ENCODE data around the gene MFGE8. TPM values are rescaled to one million over a fixed set of nuclear protein-coding genes. Genes with fewer than 3 reads are reported as not detected.
"Not testable (repeated sequence)": the region's sequence is repeated elsewhere in the genome, so short reads cannot be mapped to it uniquely, and the experiment has no call there.

Gene MFGE8
- total and polyA plus RNA-seq, 7 donors = 15.3 to 186 (median 127) TPM

GRCh38 chr15:88920892-88921435, 7.8 kb upstream of the MFGE8 start:
- H3K36me3 ChIP-seq; H3K4me1 ChIP-seq; intact Hi-C loops (cut with DNase I); H3K27me3 ChIP-seq; DNase-seq; H3K4me3 ChIP-seq; H3K9me3 ChIP-seq; H3K27ac ChIP-seq: not testable (repeated sequence)
- 89 to 90% methylated on average over 12 of the region's 12 CpGs for WGBS, 2 donors

GRCh38 chr15:88920186-88920891, 7.2 kb upstream of the MFGE8 start:
- 59 to 70% methylated on average over 9 of the region's 9 CpGs for WGBS, 2 donors
- TF ChIP-seq POLR2A (IDR thresholded peaks at IDR 0.05) = no peak
- no peak for TF ChIP-seq CTCF (IDR thresholded peaks at IDR 0.05)
- H3K9me3 ChIP-seq = no peaks in the 10 kb centered on the region
- H3K4me3 ChIP-seq = no peak overlapping the region
- H3K27me3 ChIP-seq = no peaks in the 10 kb centered on the region
- intact Hi-C loops (cut with DNase I) = no loop called here
- DNase-seq = no peak
- no peaks in the 10 kb centered on the region for H3K4me1 ChIP-seq
- no peaks in the 10 kb centered on the region for H3K36me3 ChIP-seq
- no peak overlapping the region for H3K27ac ChIP-seq

- peaks cover 0 to 4% (median 0%) of the 10 kb centered on the region in 4 donors for H3K4me1 ChIP-seq
- DNase-seq = no peak
- 33 to 49% methylated on average over 4 of the region's 4 CpGs for WGBS, 2 donors
- intact Hi-C loops (cut with DNase I) = no loop called here
- no peaks in the 10 kb centered on the region for H3K9me3 ChIP-seq
- H3K27ac ChIP-seq = peak overlapping the region in 1 of 4 donors; percentile 29
- no peak for TF ChIP-seq CTCF (IDR thresholded peaks at IDR 0.05)
- TF ChIP-seq POLR2AphosphoS5 (IDR thresholded peaks at IDR 0.05) = peak in 1 of 4 donors; percentile 52
- TF ChIP-seq EP300 (IDR thresholded peaks at IDR 0.05) = no peak
- no peak for TF ChIP-seq POLR2A (IDR thresholded peaks at IDR 0.05)
- H3K4me3 ChIP-seq = no peak overlapping the region
- no peaks in the 10 kb centered on the region for H3K27me3 ChIP-seq
- H3K36me3 ChIP-seq = no peaks in the 10 kb centered on the region
Measured at GRCh38 chr15:88918738-88919137, 5.6 kb upstream of the MFGE8 start.

GRCh38 chr15:88917760-88918159, 4.6 kb upstream of the MFGE8 start:
- WGBS, 2 donors = 52 to 81% methylated on average over 5 of the region's 5 CpGs
- Histone ChIP-seq H3K27ac (no peak overlapping the region), H3K27me3 (no peaks in the 10 kb centered on the region), H3K9me3 (no peaks in the 10 kb centered on the region), H3K4me1 (peaks cover 0 to 8% (median 3%) of the 10 kb centered on the region in 4 donors), H3K4me3 (no peak overlapping the region), H3K36me3 (no peaks in the 10 kb centered on the region)
- DNase-seq = no peak
- no peak for TF ChIP-seq POLR2AphosphoS5 (IDR thresholded peaks at IDR 0.05)
- TF ChIP-seq EP300 (IDR thresholded peaks at IDR 0.05) = no peak
- TF ChIP-seq POLR2A (IDR thresholded peaks at IDR 0.05) = no peak
- no peak for TF ChIP-seq CTCF (IDR thresholded peaks at IDR 0.05)
- intact Hi-C loops (cut with DNase I) = no loop called here

- H3K27ac ChIP-seq = no peak overlapping the region
- peaks cover 0 to 15% (median 13%) of the 10 kb centered on the region in 4 donors for H3K4me1 ChIP-seq
- no peaks in the 10 kb centered on the region for H3K9me3 ChIP-seq
- H3K4me3 ChIP-seq = no peak overlapping the region
- WGBS, 2 donors = 92 to 95% methylated on average over 10 of the region's 10 CpGs
- intact Hi-C loops (cut with DNase I) = no loop called here
- no peak for TF ChIP-seq EP300 (IDR thresholded peaks at IDR 0.05)
- TF ChIP-seq CTCF (IDR thresholded peaks at IDR 0.05) = no peak
- TF ChIP-seq POLR2AphosphoS5 (IDR thresholded peaks at IDR 0.05) = no peak
- no peak for TF ChIP-seq POLR2A (IDR thresholded peaks at IDR 0.05)
- no peaks in the 10 kb centered on the region for H3K36me3 ChIP-seq
- no peaks in the 10 kb centered on the region for H3K27me3 ChIP-seq
- no peak for DNase-seq
Measured at GRCh38 chr15:88915354-88915753, 2.2 kb upstream of the MFGE8 start.

Data from sigmoid colon (tissue), 7 donors.